ENCODE measurements around the gene C19orf12.

Gene C19orf12

DNA sequence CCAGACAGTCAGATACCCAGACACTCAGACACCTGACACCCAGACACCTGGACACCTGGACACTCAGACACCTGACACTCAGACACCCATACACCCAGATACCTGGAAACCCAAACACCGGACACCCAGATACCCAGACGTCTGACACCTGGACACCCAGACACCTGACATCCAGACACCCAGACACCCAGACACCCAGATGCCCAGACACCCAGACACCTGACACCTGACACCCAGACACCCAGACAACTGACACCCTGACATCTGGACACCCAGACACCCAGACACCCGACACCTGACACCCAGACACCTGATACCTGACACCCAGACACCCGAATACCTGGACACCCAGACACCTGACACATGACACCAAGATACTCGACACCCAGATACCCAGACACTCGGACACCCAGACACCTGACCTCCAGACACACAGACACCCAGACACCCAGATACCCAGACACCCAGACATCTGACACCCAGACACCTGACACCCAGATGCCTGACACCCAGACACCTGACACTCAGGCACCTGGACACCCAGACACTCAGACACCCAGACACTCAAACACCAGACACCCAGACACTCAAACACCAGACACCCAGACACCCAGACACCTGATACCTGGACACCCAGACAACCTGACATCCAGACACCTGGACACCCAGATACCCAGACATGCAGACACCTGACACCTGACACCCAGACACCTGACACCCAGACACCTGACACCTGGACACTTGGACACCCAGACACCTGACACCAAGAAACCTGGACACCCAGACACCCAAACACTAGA, 19.1 kb downstream of the C19orf12 start:
- DNase-seq (ENCODE audit: low spot score) = no peak

DNA sequence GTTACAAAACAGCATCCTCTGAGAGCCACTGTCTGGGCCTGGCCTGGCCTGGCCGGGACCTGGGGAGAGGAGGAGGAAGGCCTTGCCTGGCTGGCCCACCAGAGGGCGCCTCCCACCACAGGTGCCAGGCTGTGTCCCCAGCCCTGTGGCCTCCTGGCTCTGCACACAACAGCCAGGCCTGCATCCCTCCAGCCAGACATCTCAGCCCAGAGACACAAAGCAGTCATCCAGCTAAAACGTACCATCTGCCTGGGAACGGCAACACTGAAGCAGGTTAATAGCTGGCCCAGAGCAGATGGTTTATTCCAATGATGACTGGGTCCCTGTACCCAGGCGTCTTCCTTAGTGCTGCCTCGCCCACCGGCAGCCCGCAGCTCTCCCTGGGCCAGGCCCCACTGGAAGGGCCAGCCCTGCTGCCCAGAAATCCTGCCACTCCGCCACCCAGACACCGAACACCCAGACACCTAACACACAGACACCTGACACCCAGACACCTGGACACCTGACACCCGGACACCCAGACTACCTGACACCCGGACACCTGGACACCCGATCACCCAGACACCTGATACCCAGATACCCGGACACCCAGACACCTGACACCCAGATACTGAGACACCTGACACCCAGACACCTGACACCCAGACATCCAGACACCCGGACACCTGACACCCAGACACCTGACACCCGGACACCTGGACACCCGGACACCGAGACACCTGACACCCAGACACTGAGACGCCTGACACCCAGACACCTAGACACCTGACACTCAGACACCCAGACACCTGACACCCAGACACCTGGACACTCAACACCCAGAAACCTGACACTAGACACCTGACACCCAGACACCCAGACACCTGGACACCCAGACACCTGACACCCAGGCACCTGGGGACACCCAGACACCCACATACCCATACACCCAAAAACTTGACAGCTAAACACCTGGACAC, 20.1 kb downstream of the C19orf12 start:
- peak; percentile 75 for DNase-seq (ENCODE audit: low spot score)

GRCh38 chr19:29694161-29694560, 20.9 kb downstream of the C19orf12 start:
- DNase-seq (ENCODE audit: low spot score) = no peak

DNA sequence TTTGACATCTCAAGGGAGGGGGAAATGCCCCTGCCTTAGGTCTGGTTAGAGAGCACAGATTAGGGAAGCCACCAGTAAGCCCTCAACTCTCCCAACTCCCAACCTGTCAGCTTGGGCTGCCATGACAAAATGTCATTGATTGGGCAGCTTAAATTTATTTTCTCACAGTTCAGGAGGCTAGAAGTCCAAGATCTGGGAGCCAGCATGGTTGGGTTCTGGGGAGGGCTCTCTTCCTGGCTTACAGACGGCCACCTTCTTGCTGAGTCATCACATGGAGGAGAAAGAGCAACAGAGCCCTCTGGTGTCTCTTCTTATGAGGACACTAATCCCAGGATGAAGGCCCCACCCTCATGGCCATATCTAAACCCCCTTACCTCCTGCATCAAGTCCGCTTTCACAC, 24.2 kb downstream of the C19orf12 start:
- peak; percentile 78 for DNase-seq (ENCODE audit: low spot score)

DNA sequence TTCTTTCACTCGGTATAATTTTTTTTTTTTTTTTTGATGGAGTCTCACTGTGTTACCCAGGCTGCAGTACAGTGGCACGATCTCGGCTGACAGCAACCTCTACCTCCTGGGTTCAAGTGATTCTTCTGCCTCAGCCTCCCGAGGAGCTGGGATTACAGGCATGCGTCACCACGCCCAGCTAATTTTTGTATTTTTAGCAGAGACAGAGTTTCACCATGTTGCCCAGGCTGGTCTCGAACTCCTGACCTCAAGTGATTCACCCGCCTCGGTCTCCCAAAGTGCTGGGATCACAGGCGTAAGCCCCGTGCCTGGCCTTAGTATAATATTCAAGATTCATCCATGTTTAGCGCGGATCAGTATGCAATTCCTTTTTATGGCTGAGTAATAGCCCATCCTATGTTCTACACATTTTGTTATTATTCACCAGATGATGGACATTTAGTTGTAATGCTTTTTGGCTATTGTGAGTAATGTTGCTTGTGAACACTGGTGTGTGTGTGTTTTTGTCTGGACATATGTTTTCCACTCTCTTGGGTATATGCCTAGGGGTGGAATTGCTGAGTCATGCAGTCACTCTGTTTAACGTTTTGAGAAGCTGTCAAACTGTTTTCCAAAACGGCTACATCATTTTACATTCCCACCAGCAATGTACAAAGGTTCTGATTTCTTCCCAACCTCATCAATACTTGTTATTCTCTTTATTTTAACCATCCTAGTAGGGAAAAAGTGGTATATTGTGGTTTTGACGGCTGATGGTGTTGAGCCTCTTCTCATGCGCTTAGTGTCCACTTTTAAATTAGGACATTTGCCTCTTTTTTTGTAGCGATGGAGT, 26.9 kb downstream of the C19orf12 start:
- DNase-seq (ENCODE audit: low spot score) = peak; percentile 38

DNA sequence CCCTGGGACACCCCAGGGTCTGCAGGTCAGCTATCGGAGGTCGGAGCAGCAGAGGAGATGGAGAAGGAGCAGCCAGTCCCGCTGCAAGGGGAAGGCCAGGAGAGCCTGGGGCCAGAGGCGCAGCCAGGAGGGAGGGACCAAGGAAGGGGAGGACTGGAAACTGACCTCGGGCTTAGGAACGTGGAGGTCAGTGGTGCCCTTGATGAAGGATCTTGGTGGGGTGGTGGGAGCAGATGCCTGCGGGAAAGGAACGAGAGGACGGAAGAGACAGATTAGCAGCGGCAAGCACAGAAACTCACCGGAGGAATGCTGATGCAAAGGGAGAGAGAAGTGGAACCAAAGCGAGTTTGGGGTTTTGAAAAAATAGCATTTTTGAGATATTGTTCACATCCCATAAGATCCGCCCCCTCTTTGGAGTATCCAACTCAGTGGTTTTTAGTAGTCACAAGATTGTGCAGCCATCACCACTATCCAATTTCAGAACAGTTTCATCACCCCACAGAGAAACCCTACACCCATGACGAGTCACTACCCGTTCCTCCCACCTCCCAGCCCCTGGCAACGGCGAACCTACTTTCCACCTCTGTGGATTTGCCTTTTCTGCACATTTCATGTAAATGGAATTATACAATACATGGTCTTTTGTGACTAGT, 27.7 kb downstream of the C19orf12 start:
- DNase-seq (ENCODE audit: low spot score) = peak; percentile 87

DNA sequence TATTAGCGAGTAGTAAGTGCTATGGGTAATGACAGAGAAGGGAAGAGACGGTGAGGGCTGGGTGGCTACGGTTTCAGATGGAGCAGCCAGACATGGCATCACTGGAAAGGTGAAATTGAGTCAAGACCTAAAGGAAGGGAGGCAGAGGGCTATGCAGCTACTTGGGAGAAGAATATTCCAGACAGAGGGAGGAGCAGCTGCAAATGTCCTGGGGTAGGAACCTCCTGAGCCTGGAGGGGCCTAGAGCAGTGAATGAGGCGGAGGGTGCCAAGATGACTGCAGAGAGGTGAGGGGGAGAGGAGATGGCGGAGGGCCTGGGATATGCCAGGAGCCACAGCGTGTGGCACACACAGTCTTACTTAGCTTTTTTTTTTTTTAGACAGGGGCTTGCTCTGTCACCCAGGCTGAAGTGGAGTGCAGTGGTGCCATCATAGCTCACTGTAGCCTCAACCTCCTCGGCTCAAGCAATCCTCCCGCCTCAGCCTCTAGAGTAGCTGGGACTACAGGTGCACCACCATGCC, 28.7 kb downstream of the C19orf12 start:
- no peak for DNase-seq (ENCODE audit: low spot score)

- no peak for DNase-seq (ENCODE audit: low spot score)
Observed at GRCh38 chr19:29685326-29685725, 29.7 kb downstream of the C19orf12 start.

GRCh38 chr19:29683009-29683408, 32.1 kb downstream of the C19orf12 start:
- no peak for DNase-seq (ENCODE audit: low spot score)

DNA sequence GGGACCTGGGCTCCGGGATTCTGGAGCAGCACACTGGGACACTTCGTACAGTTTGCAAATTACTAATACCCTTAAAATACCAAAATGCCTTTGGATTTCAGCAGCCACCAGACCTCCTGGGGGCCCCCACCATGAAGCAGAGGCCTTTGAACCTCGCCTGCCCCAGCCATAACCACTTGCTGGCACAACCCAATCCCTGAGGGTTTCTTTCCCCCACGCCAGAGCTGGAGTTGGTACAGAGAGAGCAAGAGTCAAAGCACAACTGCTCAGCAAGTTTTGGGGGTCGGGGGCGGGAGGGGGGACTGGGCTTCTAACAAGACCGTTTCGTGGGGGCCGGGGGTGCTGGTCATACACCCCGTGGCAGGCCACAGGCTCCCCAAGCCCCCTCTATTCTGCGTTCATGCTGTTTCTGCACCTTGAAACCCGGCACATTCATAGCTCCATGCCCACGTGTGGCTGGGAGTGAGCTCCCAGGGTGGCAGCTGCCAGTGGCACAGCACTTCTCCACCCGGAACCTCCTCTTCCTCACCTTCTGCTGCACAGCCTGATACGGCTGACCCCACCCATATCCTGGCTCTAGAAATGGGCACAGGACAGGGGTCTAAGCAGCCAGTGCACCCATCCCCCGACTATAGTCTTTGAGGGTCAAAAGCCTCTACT, 32.7 kb downstream of the C19orf12 start:
- no peak for DNase-seq (ENCODE audit: low spot score)

DNA sequence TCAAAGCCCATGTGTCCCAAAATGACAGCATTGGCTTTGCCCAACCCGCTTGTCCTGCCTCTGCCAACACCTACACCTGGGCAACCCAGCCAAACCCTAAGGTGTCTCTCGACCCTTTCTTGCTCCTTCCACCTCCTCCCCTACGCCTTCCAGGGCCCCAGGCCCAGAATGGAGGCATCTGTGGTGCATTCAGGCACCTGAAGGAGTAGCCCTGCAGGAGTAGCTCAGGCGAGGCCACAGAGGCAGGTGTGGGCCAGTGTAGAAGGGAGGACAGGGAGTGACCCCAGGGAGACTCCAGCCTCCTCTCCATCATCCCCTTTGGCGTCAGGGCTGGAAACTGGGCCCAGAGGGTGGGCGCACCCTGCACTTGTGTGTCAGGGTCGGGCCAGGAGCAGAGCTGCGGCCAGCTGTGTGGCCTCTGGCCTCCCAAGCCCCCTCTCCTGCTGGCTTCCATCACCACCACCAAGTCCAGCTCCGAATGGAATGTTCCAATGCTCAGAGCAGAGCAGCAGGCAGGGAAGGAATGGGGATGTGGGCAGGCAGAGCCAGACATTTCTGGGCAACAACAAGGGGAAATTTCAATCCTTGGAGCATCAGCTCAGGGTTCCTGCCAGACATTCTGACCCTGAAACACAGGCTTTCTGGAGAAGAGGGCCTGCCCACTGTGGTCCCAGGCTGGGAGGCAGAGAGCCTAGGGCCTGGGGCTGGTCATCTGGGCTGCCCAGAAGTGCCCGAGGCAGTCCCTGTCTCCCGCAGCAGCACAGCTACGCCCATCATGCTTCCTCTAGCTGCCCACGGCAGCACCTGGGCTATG, 33.4 kb downstream of the C19orf12 start:
- no peak for DNase-seq (ENCODE audit: low spot score)

- no peak for DNase-seq (ENCODE audit: low spot score)
Observed at GRCh38 chr19:29680937-29681336, 34.1 kb downstream of the C19orf12 start.

GRCh38 chr19:29680447-29680846, 34.6 kb downstream of the C19orf12 start:
- no peak for DNase-seq (ENCODE audit: low spot score)

GRCh38 chr19:29679598-29680210, 35.4 kb downstream of the C19orf12 start:
- DNase-seq (ENCODE audit: low spot score) = no peak

- DNase-seq (ENCODE audit: low spot score) = no peak
Observed at GRCh38 chr19:29678484-29679106, 36.5 kb downstream of the C19orf12 start.

DNA sequence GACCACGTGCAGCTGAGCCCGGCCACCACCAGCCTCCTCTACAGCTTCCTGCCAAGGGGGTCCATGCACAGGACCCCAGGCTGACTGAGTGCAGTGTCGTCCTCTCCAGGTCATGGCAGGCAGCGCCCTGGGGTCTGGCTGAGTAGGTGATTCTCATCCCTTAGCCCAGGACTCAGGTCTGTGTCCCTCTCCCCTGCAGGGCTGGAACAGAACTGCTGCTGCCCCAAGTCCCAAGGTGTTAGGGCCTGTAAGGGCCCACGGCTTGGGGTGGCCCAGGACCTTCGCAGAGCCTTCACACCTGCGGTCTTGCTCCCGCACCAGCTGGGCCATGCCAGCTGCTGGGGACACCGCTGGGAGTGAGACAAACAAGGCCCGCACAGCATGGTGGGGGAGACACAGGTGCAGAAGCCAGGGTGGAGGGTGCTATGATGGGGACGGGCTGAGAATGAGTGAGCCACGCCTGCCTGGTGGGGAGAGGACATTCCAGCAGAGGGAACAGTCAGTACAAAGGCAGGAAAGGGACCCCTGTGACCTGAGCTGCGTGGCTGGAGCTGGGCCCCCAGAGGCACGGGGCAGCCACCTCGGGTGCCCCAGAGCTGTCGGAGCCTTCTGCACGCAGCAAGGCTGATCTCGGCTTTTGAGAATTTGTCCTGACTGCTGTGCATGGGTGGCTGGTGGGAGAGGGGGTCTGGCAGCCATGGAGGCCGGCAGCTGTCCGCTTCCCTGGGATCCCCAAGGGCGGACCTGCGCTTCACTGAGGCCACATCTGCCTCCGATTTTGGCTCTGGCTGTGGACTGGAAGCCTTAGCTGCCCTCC, 37.9 kb downstream of the C19orf12 start:
- DNase-seq (ENCODE audit: low spot score) = no peak

GRCh38 chr19:29676586-29676985, 38.5 kb downstream of the C19orf12 start:
- DNase-seq (ENCODE audit: low spot score) = no peak

DNA sequence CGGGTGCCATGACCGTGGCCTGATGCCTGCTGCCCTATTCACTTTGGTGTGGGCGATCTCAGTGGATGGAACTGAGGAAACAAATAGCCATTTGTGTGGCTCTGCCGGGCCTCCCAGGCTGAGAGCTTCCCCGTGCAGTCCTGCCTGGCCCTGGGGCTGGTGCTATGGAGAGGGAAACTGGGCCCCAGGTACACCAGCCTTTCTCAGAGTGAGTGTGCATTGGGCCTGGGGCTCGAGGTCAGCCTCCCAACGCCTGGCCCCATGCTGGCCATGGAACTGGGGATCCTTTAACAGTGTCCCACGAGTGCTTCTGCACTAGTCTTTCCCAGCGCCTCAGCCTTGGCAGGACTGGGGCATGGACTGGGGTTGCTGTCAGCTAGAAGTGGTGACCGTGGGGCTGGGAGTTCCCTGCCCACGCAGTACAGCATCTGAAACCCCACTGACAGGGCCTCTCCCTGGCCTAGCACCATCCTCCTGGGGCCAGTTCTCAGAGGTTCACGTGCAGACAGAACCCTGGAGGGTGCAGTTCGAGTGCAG, 39.3 kb downstream of the C19orf12 start:
- no peak for DNase-seq (ENCODE audit: low spot score)

Data from RKO (cell line).